Heart left ventricle (tissue), 13 donors: Measurements from ENCODE around the gene PTGIS.

ENCODE experiments used
- POLR2A ChIP-seq, 2 donors: fragments of 450-650 bp; IDR thresholded peaks; one replicate each; pipeline ENCODE4 v1.6.1; 2017; ENCODE audit warnings: antibody characterized with exemption in 2 of 2, mild to moderate bottlenecking in 2 of 2, moderate library complexity in 2 of 2
- TF ChIP-seq, protein P1 (sequence below), 12 donors: fragments of 200-600 bp; sonication (generic) in 4 of 12; IDR thresholded peaks; one replicate each; pipeline versions ENCODE4 v1.5.0 to v1.8.0; 2018 to 2022; ENCODE audit warnings: antibody characterized with exemption in 12 of 12, mild to moderate bottlenecking in 5 of 12
- donor health status: ischemic (EF 13 %, LVEDD 7.1; RV severe dilation, severe dysfunction).
- donor health status: DM: no; HTN: yes; CAD: no.
- donor health status: DM: no; HTN: no; CAD: no.
- donor health status: ischemic (EF 25% LVEDD 6.9; RV normal size, moderate dysfunction).
- donor health status: ischemic (EF 25% LVEDD 5.7; RV mildly dilated, moderate dysfunction).
- donor health status: ischemic (EF 35%, LVEDD 5.7; RV mildly dilated, moderate dysfunction).
- donor health status: nonischemic (EF 11% LVEDD 7.7; RV severe dilation, severe dysfunction).
- donor health status: DM: yes; HTN: yes; CAD: no.
- donor health status: PGD.
- donor health status: ischemic (EF 29% LVEDD 5.4; RV normal size, mild dysfunction).
- donor health status: nonischemic (EF 23%, LVEDD 6.1; RV moderate dilation, normal function).

- TF ChIP-seq, protein P1, sequence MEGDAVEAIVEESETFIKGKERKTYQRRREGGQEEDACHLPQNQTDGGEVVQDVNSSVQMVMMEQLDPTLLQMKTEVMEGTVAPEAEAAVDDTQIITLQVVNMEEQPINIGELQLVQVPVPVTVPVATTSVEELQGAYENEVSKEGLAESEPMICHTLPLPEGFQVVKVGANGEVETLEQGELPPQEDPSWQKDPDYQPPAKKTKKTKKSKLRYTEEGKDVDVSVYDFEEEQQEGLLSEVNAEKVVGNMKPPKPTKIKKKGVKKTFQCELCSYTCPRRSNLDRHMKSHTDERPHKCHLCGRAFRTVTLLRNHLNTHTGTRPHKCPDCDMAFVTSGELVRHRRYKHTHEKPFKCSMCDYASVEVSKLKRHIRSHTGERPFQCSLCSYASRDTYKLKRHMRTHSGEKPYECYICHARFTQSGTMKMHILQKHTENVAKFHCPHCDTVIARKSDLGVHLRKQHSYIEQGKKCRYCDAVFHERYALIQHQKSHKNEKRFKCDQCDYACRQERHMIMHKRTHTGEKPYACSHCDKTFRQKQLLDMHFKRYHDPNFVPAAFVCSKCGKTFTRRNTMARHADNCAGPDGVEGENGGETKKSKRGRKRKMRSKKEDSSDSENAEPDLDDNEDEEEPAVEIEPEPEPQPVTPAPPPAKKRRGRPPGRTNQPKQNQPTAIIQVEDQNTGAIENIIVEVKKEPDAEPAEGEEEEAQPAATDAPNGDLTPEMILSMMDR (IDR thresholded peaks at IDR 0.05), result no peak
- no peak for TF ChIP-seq POLR2A (IDR thresholded peaks at IDR 0.05)
These were observed 6.0 kb upstream of the PTGIS start for GRCh38 chr20:49573900-49574416.
